UCSD-AML1 (cell line): ENCODE results near the gene TFEB.
A peak's percentile ranks its signal among the peaks of the same experiment; 100 is the strongest.
"Not testable (repeated sequence)": the region's sequence is repeated elsewhere in the genome, so short reads cannot be mapped to it uniquely, and the experiment has no call there.

Source experiments
- DNase-seq: peaks from one replicate; lab custom pipeline; 2025; ENCODE audit not compliant: unreplicated experiment; lab: John Stamatoyannopoulos, UW

The TFEB gene

GRCh38 chr6:41766043-41766664 is 30.7 kb upstream of the TFEB start:
- DNase-seq = not testable (repeated sequence)

DNA sequence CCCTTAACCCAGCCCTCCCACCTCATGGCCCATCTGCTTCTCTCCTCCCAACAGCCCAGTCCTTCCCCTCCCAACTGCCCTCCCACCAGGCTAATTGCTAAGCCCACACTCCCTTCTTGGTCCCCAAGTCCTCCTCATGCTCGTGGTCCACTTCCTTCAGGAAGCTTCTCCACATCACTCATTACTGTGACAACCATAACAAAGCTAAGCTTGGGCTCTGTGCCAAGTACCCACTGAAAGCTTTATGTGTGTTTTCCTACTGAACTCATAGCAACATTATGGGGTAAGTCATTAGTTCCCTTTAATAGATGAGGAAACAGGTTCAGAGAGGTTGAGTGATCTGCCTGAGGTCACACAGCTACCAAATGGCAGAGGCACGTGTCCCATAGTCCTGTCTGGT is 28.1 kb upstream of the TFEB start:
- DNase-seq = peak; percentile 21

DNA sequence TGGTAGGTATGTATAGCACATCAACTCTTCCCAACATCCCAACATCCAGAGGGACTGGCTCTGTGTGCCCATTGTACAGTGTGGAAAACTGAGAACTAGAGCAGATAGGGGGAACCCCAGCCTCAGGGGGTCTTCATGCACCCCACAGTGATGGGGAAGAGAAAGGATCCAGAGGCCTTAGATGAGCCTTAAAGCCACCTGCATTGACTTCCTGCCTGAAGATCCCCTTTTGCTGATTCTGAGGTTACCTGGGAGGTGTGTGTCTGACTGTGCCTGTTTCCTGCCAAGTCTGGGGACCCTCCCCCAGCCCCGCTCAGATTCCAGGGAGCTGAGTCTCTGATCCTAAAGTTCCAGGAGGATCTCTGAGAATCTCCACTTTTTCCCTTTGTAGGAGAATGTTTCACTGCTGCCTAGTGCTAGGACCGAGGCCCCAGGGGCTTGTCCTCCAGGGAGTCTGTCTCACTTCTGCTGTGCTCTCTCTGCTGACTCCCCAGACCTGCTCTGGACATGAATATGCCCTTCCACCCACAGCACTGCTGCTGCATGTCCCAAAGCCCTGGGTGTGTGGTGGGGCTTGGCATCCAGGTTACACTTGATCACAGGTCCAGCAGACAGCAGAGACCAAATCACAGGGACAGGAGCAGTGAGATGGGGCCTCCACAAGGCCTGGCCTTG is 24.6 kb upstream of the TFEB start:
- DNase-seq = no peak

- no peak for DNase-seq
These were observed 23.9 kb upstream of the TFEB start for GRCh38 chr6:41759106-41759904.

- DNase-seq = no peak
These were observed 23.2 kb upstream of the TFEB start for GRCh38 chr6:41758641-41759035.

GRCh38 chr6:41757931-41758640 is 22.7 kb upstream of the TFEB start:
- no peak for DNase-seq

GRCh38 chr6:41757271-41757670 is 21.9 kb upstream of the TFEB start:
- no peak for DNase-seq

DNA sequence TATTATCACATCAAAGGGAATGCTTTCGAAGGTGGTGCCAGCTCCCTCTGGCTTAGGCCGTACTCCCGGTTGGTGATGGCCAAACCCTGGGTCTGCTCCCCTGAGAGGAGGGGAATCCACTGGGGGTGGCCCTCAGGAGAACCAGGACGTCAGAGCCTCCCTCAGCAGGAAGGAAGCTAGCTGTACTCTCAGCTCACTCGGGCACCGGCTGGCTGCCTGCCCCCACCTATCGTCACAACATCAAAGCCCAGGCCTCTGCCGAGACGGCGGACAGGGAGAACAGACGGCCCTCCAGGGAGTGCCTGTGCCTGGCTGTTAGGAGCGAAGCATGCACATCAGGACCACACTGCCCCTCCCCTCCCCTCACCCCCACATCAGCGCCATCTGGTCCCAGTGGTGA is 20.9 kb upstream of the TFEB start:
- peak; percentile 23 for DNase-seq

DNA sequence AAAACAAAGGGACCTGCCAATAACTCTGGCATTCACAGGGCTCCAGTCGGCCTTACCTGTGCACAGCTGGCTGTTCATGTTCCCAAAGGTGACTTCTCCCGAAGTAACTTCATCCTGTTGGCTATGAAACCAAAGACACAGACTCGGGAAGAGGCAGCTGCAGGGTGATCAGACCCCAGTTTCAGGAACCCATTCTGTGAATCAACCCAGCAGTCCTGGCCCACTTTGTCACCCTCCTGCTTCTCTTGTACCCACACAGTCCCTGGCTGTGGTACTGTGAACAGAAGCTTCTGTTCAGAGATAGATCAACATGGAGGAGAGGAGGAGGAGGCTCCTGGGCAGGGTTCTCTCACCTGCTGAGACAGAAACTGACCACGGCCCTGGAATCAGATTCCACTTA is 20.5 kb upstream of the TFEB start:
- no peak for DNase-seq

DNA sequence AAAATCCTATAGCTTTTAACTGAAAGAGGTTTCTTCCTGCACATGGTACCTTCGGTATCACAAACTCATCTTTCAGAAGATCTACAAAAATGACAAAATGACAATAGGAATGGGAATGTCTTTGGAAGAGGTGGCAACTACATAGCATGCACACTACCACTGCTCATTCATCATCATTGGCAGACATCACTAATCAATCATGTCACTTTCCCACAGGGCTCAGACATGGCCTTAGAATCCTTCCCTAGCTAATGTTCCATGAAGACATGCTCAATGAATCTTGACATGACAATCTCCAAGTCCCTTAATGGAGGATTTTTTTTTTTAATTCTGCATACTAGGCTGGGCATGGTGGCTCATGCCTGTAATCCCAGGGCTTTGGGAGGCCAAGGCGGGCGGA is 15.0 kb upstream of the TFEB start:
- no peak for DNase-seq

GRCh38 chr6:41748542-41748941 is 13.1 kb upstream of the TFEB start:
- no peak for DNase-seq

- no peak for DNase-seq
These were observed 12.7 kb upstream of the TFEB start for GRCh38 chr6:41748102-41748477.

DNA sequence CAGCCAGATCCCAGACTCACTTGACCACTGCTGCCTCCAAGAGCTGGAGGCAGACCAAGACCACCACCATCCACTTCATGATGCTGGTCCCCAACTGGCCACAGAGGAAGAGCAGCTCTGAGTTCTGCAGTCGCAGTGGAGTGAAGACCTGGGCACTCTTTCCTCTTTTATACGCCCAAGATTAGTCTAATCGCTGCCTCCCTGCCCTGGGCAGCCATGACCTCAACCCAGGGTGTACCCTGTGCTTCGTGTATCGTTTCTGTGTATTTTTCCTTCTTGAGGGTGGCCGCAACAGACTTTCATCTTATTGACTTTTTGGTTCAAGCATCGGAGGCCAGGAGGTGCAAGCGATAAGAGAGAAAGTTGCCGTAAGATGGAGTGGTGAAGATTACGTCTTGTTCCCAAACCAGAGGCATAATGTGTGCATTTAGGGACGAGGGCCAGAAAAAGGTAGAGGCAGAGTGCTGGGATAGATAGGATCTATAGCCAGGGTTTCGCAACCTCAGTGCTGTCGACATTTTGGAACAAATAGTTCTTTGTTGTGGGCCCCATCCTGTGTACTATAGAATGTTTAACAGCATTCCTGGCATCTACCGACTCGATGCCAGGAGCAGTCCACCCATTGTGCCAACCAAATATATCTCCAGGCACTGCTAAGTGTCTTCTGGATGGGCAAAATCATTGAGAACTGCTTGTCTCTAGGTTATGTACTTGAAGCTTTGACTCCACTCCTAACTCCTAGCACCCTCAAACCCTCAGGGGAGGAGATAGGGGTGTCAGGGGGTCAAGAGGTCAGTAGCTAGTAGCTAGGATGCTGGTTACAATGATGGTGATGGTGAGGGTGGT is 12.1 kb upstream of the TFEB start, which contains the start of gene PGC:
Gene PGC (minus strand): TSS at position 142 of the 846 bp plus-strand sequence. CDS start 63 bp downstream, at position 79.
- no peak for DNase-seq

DNA sequence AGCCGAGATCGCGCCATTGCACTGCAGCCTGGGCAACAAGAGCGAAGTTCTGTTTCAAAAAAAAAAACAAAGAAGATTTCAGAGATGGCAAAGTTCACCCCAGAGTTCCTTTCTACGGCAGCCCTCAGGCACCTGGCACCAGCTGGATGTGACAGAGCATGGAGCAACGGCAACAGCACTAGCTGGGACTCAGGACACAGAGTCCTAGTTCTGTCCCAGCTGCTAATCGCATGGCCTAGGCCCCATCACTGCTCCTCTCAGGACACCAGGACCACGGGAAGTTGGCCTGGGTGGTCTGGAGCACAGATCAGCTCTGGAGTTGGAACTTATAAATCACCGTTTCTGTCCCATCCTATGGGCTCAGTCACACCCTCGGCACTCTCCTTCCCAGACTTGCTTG is 10.7 kb upstream of the TFEB start:
- no peak for DNase-seq

- no peak for DNase-seq
These were observed 8.9 kb upstream of the TFEB start for GRCh38 chr6:41744236-41744787.

GRCh38 chr6:41743406-41744235 is 8.2 kb upstream of the TFEB start:
- DNase-seq = no peak

- no peak for DNase-seq
These were observed 6.5 kb upstream of the TFEB start for GRCh38 chr6:41741625-41742490.

DNA sequence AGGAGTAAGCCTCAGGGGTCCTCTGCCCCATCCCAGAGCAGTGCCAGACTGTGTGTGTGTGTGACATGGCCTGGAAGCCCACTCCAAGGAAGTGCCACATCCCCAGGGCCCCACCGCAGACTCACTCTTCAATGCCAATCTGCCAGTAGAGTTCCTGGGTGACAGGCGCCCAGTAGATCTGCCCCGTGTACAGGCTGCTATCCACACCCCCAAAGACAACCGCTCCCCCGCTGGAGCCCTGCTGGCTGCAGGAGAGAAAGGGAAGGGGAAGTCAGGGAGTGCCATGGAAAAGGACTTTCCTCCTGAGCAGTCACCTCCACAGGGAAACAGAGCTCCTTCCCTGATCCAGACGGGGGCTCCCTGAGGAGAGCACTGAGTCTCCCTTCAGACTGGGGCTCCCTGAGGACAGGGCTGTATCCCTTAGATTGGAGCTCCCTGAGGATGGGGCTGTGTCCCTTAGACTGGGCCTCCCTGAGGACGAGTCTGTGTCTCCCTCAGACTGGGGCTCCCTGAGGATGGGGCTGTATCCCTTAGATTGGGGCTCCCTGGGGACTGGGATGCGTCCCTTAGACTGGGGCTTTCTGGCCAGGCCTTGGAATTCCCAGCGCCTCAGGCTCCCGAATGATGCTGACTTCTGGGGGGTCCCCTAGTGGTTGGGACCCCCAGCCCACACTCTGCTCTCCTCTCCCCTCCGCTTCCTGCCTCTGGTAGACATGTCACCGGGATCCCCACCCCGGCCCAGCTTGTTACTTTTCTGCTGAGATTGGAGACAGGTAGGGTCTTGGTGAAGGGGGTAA is 5.2 kb upstream of the TFEB start:
- no peak for DNase-seq
